Measurements from ENCODE around the gene UBALD1.

DNA sequence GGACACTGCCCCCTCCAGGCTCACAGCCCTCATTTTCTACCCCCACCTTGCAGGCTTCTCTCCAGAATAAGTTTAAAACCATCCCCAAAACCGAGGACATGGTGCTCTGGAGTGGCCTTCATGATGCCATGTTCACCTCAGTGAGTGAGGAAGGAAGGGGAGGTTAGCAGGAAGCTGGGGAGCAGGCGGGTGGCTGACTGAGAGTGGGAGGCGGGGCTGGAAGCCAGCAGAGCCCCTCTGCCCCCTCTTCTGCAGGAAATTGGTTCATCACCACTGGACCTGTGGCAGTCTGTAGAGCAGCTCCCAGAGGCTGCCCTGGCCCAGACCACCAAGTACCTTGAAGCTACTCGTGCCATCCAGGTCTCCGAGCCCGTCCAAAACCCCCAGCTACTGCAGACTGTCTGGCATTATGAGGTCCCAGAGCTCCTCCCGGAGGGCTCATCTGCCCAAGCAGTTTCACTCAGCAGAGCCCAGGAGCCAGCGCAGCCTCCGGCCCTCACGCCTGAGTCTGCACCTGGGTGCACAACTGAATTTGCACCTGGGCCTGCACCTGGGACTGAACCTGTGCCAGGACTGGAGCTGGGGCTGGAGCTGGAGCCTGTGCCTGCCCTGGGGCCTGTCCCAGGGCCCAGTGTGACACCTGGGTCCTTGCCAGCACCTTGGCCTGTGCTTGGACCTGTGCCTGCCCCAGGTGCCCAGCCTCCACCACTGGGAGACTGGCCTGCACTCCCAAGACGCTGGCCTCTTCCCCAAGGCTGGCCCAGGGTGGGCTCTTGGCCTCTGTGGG, 39.6 kb downstream of the UBALD1 start:
- TF ChIP-seq, protein P1, sequence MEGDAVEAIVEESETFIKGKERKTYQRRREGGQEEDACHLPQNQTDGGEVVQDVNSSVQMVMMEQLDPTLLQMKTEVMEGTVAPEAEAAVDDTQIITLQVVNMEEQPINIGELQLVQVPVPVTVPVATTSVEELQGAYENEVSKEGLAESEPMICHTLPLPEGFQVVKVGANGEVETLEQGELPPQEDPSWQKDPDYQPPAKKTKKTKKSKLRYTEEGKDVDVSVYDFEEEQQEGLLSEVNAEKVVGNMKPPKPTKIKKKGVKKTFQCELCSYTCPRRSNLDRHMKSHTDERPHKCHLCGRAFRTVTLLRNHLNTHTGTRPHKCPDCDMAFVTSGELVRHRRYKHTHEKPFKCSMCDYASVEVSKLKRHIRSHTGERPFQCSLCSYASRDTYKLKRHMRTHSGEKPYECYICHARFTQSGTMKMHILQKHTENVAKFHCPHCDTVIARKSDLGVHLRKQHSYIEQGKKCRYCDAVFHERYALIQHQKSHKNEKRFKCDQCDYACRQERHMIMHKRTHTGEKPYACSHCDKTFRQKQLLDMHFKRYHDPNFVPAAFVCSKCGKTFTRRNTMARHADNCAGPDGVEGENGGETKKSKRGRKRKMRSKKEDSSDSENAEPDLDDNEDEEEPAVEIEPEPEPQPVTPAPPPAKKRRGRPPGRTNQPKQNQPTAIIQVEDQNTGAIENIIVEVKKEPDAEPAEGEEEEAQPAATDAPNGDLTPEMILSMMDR (IDR thresholded peaks at IDR 0.05; ENCODE audit: low read length) = no peak
- no peak for TF ChIP-seq EZH2 (optimal IDR thresholded peaks at IDR 0.05; ENCODE audit: low read depth, low read length)
- TF ChIP-seq EZH2phosphoT487 (IDR thresholded peaks at IDR 0.05; ENCODE audit: low read length) = no peak
